IMR-90 (cell line): ENCODE data around the gene NPPB. TPM values are rescaled to one million over a fixed set of nuclear protein-coding genes. Genes with fewer than 3 reads are reported as not detected.

Source experiments
- ATAC-seq: fragments of 200-7000 bp; cut with Tn5 transposase; 2 replicates; pipeline ENCODE4 v1.9.1; 2020; ENCODE audit warnings: low read depth, mild to moderate bottlenecking, moderate library complexity
- BruUV-seq: library from RNA; stranded (reverse); fragments of 400-500 nt; replicated peaks from 2 replicates; lab custom pipeline; 2021; lab: Mats Ljungman, UMichigan
- CTCF ChIA-PET: fragments of 300-600 bp; formaldehyde crosslinking; extraction: SDS; loops from one replicate; lab custom pipeline; 2021; ENCODE audit warnings: antibody characterized with exemption; lab: Yijun Ruan, JAX
- POLR2A ChIA-PET: fragments of 300-600 bp; sonication (Branson Sonifier 250); formaldehyde crosslinking; loops from one replicate; lab custom pipeline; 2022; ENCODE audit warnings: antibody characterized with exemption; ENCODE audit not compliant: unreplicated experiment; lab: Charles Lee
- DNase-seq: peaks from one replicate; pipeline ENCODE4 v3.0.0; 2013
- H2AFZ ChIP-seq: replicated peaks from 2 replicates; pipeline ENCODE3; 2013; ENCODE audit warnings: low read length, mild to moderate bottlenecking; ENCODE audit not compliant: poor library complexity
- H2AK5ac ChIP-seq: 2 replicates; pipeline ENCODE4 v1.6.1; 2013; ENCODE audit warnings: low read depth, low read length, inconsistent platforms
- H2AK9ac ChIP-seq: replicated peaks from 2 replicates; pipeline ENCODE3; 2013; ENCODE audit warnings: mild to moderate bottlenecking, low read depth, low read length, moderate library complexity; ENCODE audit not compliant: poor library complexity
- H2BK120ac ChIP-seq: 2 replicates; pipeline ENCODE4 v1.6.1; 2013; ENCODE audit warnings: low read depth, low read length, inconsistent platforms
- H2BK15ac ChIP-seq: 3 replicates; pipeline ENCODE4 v1.6.1; 2013; ENCODE audit warnings: low read depth, low read length, inconsistent platforms
- H2BK20ac ChIP-seq: 2 replicates; pipeline ENCODE4 v1.6.1; 2013; ENCODE audit warnings: low read depth, mild to moderate bottlenecking, inconsistent platforms, low read length, moderate library complexity
- H2BK5ac ChIP-seq: 2 replicates; pipeline ENCODE4 v1.6.1; 2013; ENCODE audit warnings: mild to moderate bottlenecking, low read depth, low read length, inconsistent platforms; ENCODE audit not compliant: poor library complexity, severe bottlenecking
- H3K14ac ChIP-seq: replicated peaks from 2 replicates; pipeline ENCODE4 v1.6.1; 2013; ENCODE audit warnings: low read depth, low read length, inconsistent platforms
- H3K18ac ChIP-seq: 2 replicates; pipeline ENCODE4 v1.6.1; 2013; ENCODE audit warnings: low read depth, low read length, control low read depth
- H3K23ac ChIP-seq: 2 replicates; pipeline ENCODE4 v1.6.1; 2013; ENCODE audit warnings: low read depth, low read length, inconsistent platforms
- H3K27ac ChIP-seq: 2 replicates; pipeline ENCODE4 v1.5.1; 2013; ENCODE audit warnings: mild to moderate bottlenecking, control low read depth, low read length; ENCODE audit not compliant: insufficient read depth
- H3K27me3 ChIP-seq: 2 replicates; pipeline ENCODE4 v1.6.1; 2013; ENCODE audit warnings: low read length; ENCODE audit not compliant: control insufficient read depth, insufficient read depth
- H3K36me3 ChIP-seq: 2 replicates; pipeline ENCODE4 v1.6.1; 2013; ENCODE audit warnings: low read length, mixed read lengths; ENCODE audit not compliant: control insufficient read depth, insufficient read depth
- H3K4ac ChIP-seq: 2 replicates; pipeline ENCODE4 v1.6.1; 2013; ENCODE audit warnings: low read depth, low read length, inconsistent platforms
- H3K4me1 ChIP-seq: 2 replicates; pipeline ENCODE4 v1.6.1; 2013; ENCODE audit warnings: low read length, mixed read lengths; ENCODE audit not compliant: control insufficient read depth, insufficient read depth
- H3K4me2 ChIP-seq: 2 replicates; pipeline ENCODE4 v1.6.1; 2013; ENCODE audit warnings: low read depth, mild to moderate bottlenecking, control low read depth, low read length, moderate library complexity
- H3K4me3 ChIP-seq: 2 replicates; pipeline ENCODE4 v1.5.1; 2013; ENCODE audit warnings: low read depth, mild to moderate bottlenecking, control low read depth, low read length, moderate library complexity; ENCODE audit not compliant: insufficient read depth
- H3K56ac ChIP-seq: 2 replicates; pipeline ENCODE4 v1.6.1; 2013; ENCODE audit warnings: low read length, inconsistent platforms; ENCODE audit not compliant: insufficient read depth; ENCODE audit errors: extremely low read depth
- H3K79me1 ChIP-seq, 2 experiments: 2 replicates each; pipeline ENCODE4 v1.6.1; 2013; ENCODE audit warnings: low read length in 2 of 2, inconsistent platforms in 1 of 2, low read depth in 1 of 2
- H3K9ac ChIP-seq: 2 replicates; pipeline ENCODE4 v1.6.1; 2013; ENCODE audit warnings: low read depth, low read length, control low read depth
- H3K9me1 ChIP-seq: 2 replicates; pipeline ENCODE4 v1.6.1; 2013; ENCODE audit warnings: low read length, inconsistent platforms; ENCODE audit not compliant: insufficient read depth
- H3K9me3 ChIP-seq: 2 replicates; pipeline ENCODE4 v1.6.1; 2013; ENCODE audit warnings: low read length; ENCODE audit not compliant: control insufficient read depth, insufficient read depth
- H4K20me1 ChIP-seq: 2 replicates; pipeline ENCODE4 v1.6.1; 2013; ENCODE audit warnings: low read length, inconsistent platforms; ENCODE audit not compliant: insufficient read depth
- H4K5ac ChIP-seq: 2 replicates; pipeline ENCODE4 v1.6.1; 2013; ENCODE audit warnings: mild to moderate bottlenecking, low read depth, low read length, control low read depth
- H4K8ac ChIP-seq, 2 experiments: 2 replicates each; pipeline ENCODE4 v1.6.1; 2013; ENCODE audit warnings: low read depth in 2 of 2, low read length in 2 of 2, control low read depth in 1 of 2, inconsistent platforms in 1 of 2
- H4K91ac ChIP-seq: 2 replicates; pipeline ENCODE4 v1.6.1; 2013; ENCODE audit warnings: low read depth, low read length, inconsistent platforms; ENCODE audit not compliant: insufficient read depth
- BHLHE40 ChIP-seq: fragments of 150-350 bp; IDR thresholded peaks from 2 replicates; pipeline ENCODE4 v1.6.1; 2016; ENCODE audit warnings: mild to moderate bottlenecking, low read depth, low read length
- CEBPB ChIP-seq: IDR thresholded peaks from 2 replicates; pipeline ENCODE4 v1.6.1; 2012; ENCODE audit warnings: low read depth, low read length, improper control_type of control experiment
- CHD1 ChIP-seq: IDR thresholded peaks from 2 replicates; pipeline ENCODE4 v1.6.1; 2012; ENCODE audit warnings: low read depth, low read length, improper control_type of control experiment
- CTCF ChIP-seq: conservative IDR thresholded peaks from 2 replicates; pipeline ENCODE4 v1.5.1; 2012; ENCODE audit warnings: mild to moderate bottlenecking, low read depth, low read length, improper control_type of control experiment
- ELK1 ChIP-seq: fragments of 150-350 bp; IDR thresholded peaks from 2 replicates; pipeline ENCODE4 v1.6.1; 2016; ENCODE audit warnings: low read depth, mild to moderate bottlenecking, low read length, moderate library complexity, borderline replicate concordance
- FOS ChIP-seq: fragments of 150-350 bp; IDR thresholded peaks from 2 replicates; pipeline ENCODE4 v1.6.1; 2016; ENCODE audit warnings: low read depth, low read length
- MAFK ChIP-seq: IDR thresholded peaks from 2 replicates; pipeline ENCODE4 v1.6.1; 2012; ENCODE audit warnings: low read depth, low read length, improper control_type of control experiment
- MAZ ChIP-seq: IDR thresholded peaks from 2 replicates; pipeline ENCODE4 v1.6.1; 2012; ENCODE audit warnings: low read depth, mild to moderate bottlenecking, low read length, improper control_type of control experiment, moderate library complexity, borderline replicate concordance
- MXI1 ChIP-seq: IDR thresholded peaks from 2 replicates; pipeline ENCODE4 v1.6.1; 2012; ENCODE audit warnings: low read depth, mild to moderate bottlenecking, low read length, moderate library complexity, borderline replicate concordance
- NFE2L2 ChIP-seq: fragments of 150-350 bp; IDR thresholded peaks from 2 replicates; pipeline ENCODE4 v1.6.1; 2016; ENCODE audit warnings: low read depth, mild to moderate bottlenecking, low read length
- POLR2A ChIP-seq: IDR thresholded peaks from 2 replicates; pipeline ENCODE4 v1.6.1; 2012; ENCODE audit warnings: mild to moderate bottlenecking, low read depth, low read length
- RAD21 ChIP-seq: IDR thresholded peaks from 2 replicates; pipeline ENCODE4 v1.6.1; 2012; ENCODE audit warnings: low read length, improper control_type of control experiment
- RCOR1 ChIP-seq: IDR thresholded peaks from 2 replicates; pipeline ENCODE4 v1.6.1; 2012; ENCODE audit warnings: mild to moderate bottlenecking, low read length, improper control_type of control experiment; ENCODE audit not compliant: insufficient replicate concordance
- SMC3 ChIP-seq: fragments of 150-350 bp; IDR thresholded peaks from 2 replicates; pipeline ENCODE4 v1.6.1; 2016; ENCODE audit warnings: low read depth, mild to moderate bottlenecking, antibody characterized with exemption, low read length, moderate library complexity
- USF2 ChIP-seq: fragments of 150-350 bp; IDR thresholded peaks from 2 replicates; pipeline ENCODE4 v1.6.1; 2017; ENCODE audit warnings: mild to moderate bottlenecking, antibody characterized with exemption, low read length, low read depth
- WGBS, 2 experiments: methylation state at CpG; one replicate each; pipeline versions ENCODE4 v1.1.5 to v1.1.7; 2013; ENCODE audit warnings: missing lambda C conversion rate in 2 of 2; ENCODE audit not compliant: insufficient read length in 1 of 2; ENCODE audit errors: extremely low coverage in 2 of 2; 5-methylcytosine and 5-hydroxymethylcytosine counted together
- dilution Hi-C: fragments of 300-500 bp; cut with HindIII; formaldehyde crosslinking; loops from one replicate; pipeline ENCODE4 v1.14.3; 2018; ENCODE audit warnings: low sequenced_read_pairs; ENCODE audit not compliant: unreplicated experiment
- in situ Hi-C: fragments of 300-500 bp; cut with MboI; formaldehyde crosslinking; loops from 3 replicates; pipeline ENCODE4 v1.14.3; 2019; ENCODE audit warnings: low sequenced_read_pairs, inconsistent platforms, mixed read lengths
- intact Hi-C: fragments of 100-400 bp; cut with micrococcal nuclease; formaldehyde crosslinking; loops from 2 replicates; pipeline ENCODE4 v1.10.0; 2022
- polyA plus RNA-seq, 3 experiments: library from polyadenylated mRNA; depleted of rRNA; stranded (reverse); fragments of >200 nt; gene quantifications; 2 replicates each; pipeline ENCODE4 v1.2.3, GENCODE V29; 2012; ENCODE audit warnings: low replicate concordance in 1 of 3
- total RNA-seq: library from RNA; depleted of rRNA; stranded (reverse); fragments of >200 nt; gene quantifications from 2 replicates; pipeline ENCODE4 v1.2.3, GENCODE V29; 2012

The NPPB gene
- total and polyA plus RNA-seq, 2 of the 4 experiments (the other 2 are of a cell fraction): not detected

- Histone ChIP-seq H4K91ac (no peak overlapping the region), H2BK20ac (no peak overlapping the region), H2AFZ (no peak overlapping the region), H3K56ac (no peak overlapping the region), H3K9me1 (no peaks in the 10 kb centered on the region), H3K18ac (no peak overlapping the region), H3K4me3 (no peak overlapping the region), H2BK15ac (no peak overlapping the region), H3K23ac (no peak overlapping the region), H3K27me3 (no peaks in the 10 kb centered on the region), H3K4me1 (peaks cover under 1% of the 10 kb centered on the region; the same call in 1 of the 2 replicates), H2AK5ac (no peak overlapping the region), H3K79me1 (peaks cover 0 to 4% of the 10 kb centered on the region in 2 experiments; a peak in 2 of 4 replicates), H3K36me3 (peaks cover 86% of the 10 kb centered on the region), H3K27ac (no peak overlapping the region), H3K9me3 (no peaks in the 10 kb centered on the region), H3K9ac (no peak overlapping the region), H2BK120ac (no peak overlapping the region), H4K5ac (no peak overlapping the region), H4K20me1 (peaks cover 10% of the 10 kb centered on the region; the same call in 1 of the 2 replicates), H4K8ac (no peak overlapping the region), H3K4ac (no peak overlapping the region), H2AK9ac (no peak overlapping the region), H2BK5ac (no peak overlapping the region), H3K14ac (no peak overlapping the region), H3K4me2 (no peak overlapping the region)
- BruUV-seq: no TSS peak
- dilution Hi-C loops (no loop called here), in situ Hi-C loops (no loop called here), intact Hi-C loops (no loop called here)
- ChIA-PET POLR2A (no interaction called here), CTCF (interaction anchor here (0.5 kb wide), 1 partner anchor 94 kb away, joined by 3 read pairs; no protein-coding TSS in a partner anchor)
- ATAC-seq (no peak), DNase-seq (no peak)
- 90% methylated on average over 17 of the region's 36 CpGs; no CpG with 5 or more reads in 1 of the 2 experiments for whole genome bisulfite sequencing, 2 experiments
- TF ChIP-seq POLR2A: no peak
- no peak for TF ChIP-seq ELK1
- TF ChIP-seq MXI1: no peak
- TF ChIP-seq RAD21: no peak
- no peak for TF ChIP-seq USF2
- no peak for TF ChIP-seq MAZ
- no peak for TF ChIP-seq NFE2L2
- no peak for TF ChIP-seq MAFK
- no peak for TF ChIP-seq BHLHE40
- TF ChIP-seq RCOR1: no peak
- no peak for TF ChIP-seq CHD1
- no peak for TF ChIP-seq CTCF
- TF ChIP-seq CEBPB: no peak
- TF ChIP-seq FOS: no peak
- TF ChIP-seq SMC3: no peak
Observed at GRCh38 chr1:11836955-11837766, 21.6 kb downstream of the NPPB start.
